IMR-90 (cell line): Measurements from ENCODE around the gene CIC.
"Not testable (repeated sequence)": the region's sequence is repeated elsewhere in the genome, so short reads cannot be mapped to it uniquely, and the experiment has no call there.

ENCODE experiments used
- BHLHE40 ChIP-seq: fragments of 150-350 bp; IDR thresholded peaks from 2 replicates; pipeline ENCODE4 v1.6.1; 2016; ENCODE audit warnings: mild to moderate bottlenecking, low read depth, low read length
- CEBPB ChIP-seq: IDR thresholded peaks from 2 replicates; pipeline ENCODE4 v1.6.1; 2012; ENCODE audit warnings: low read depth, low read length, improper control_type of control experiment
- CHD1 ChIP-seq: IDR thresholded peaks from 2 replicates; pipeline ENCODE4 v1.6.1; 2012; ENCODE audit warnings: low read depth, low read length, improper control_type of control experiment
- MAFK ChIP-seq: IDR thresholded peaks from 2 replicates; pipeline ENCODE4 v1.6.1; 2012; ENCODE audit warnings: low read depth, low read length, improper control_type of control experiment
- MXI1 ChIP-seq: IDR thresholded peaks from 2 replicates; pipeline ENCODE4 v1.6.1; 2012; ENCODE audit warnings: low read depth, mild to moderate bottlenecking, low read length, moderate library complexity, borderline replicate concordance
- NFE2L2 ChIP-seq: fragments of 150-350 bp; IDR thresholded peaks from 2 replicates; pipeline ENCODE4 v1.6.1; 2016; ENCODE audit warnings: low read depth, mild to moderate bottlenecking, low read length
- POLR2A ChIP-seq: IDR thresholded peaks from 2 replicates; pipeline ENCODE4 v1.6.1; 2012; ENCODE audit warnings: mild to moderate bottlenecking, low read depth, low read length
- RAD21 ChIP-seq: IDR thresholded peaks from 2 replicates; pipeline ENCODE4 v1.6.1; 2012; ENCODE audit warnings: low read length, improper control_type of control experiment
- RCOR1 ChIP-seq: IDR thresholded peaks from 2 replicates; pipeline ENCODE4 v1.6.1; 2012; ENCODE audit warnings: mild to moderate bottlenecking, low read length, improper control_type of control experiment; ENCODE audit not compliant: insufficient replicate concordance
- RFX5 ChIP-seq: IDR thresholded peaks from 2 replicates; pipeline ENCODE4 v1.8.0; 2012; ENCODE audit warnings: low read depth, mild to moderate bottlenecking, low read length, moderate library complexity
- TF ChIP-seq, protein P1 (sequence below): conservative IDR thresholded peaks from 2 replicates; pipeline ENCODE4 v1.5.1; 2012; ENCODE audit warnings: mild to moderate bottlenecking, low read depth, low read length, improper control_type of control experiment
- TF ChIP-seq, protein P2 (sequence below): fragments of 150-350 bp; IDR thresholded peaks from 2 replicates; pipeline ENCODE4 v1.6.1; 2016; ENCODE audit warnings: low read depth, mild to moderate bottlenecking, low read length, moderate library complexity, borderline replicate concordance
- TF ChIP-seq, protein P3 (sequence below): fragments of 150-350 bp; IDR thresholded peaks from 2 replicates; pipeline ENCODE4 v1.6.1; 2017; ENCODE audit warnings: mild to moderate bottlenecking, antibody characterized with exemption, low read length, low read depth

DNA sequence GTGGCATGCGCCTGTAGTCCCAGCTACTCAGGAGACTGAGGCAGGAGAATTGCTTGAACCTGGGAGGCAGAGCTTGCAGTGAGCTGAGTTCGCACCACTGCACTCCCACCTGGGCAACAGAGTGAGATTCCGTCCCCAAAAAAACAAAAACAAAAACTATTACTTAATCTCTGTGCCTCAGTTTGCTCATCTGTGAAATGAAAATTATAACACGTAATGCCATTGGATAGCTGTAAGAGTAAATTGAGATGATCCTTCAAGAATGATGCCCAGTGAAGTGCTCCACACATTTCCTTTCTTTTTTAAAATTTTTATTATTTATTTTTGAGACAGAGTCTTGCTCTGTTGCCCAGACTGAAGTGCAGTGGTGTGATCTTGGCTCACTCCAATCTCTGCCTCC is 70.9 kb downstream of the CIC start:
- TF ChIP-seq, protein P1, sequence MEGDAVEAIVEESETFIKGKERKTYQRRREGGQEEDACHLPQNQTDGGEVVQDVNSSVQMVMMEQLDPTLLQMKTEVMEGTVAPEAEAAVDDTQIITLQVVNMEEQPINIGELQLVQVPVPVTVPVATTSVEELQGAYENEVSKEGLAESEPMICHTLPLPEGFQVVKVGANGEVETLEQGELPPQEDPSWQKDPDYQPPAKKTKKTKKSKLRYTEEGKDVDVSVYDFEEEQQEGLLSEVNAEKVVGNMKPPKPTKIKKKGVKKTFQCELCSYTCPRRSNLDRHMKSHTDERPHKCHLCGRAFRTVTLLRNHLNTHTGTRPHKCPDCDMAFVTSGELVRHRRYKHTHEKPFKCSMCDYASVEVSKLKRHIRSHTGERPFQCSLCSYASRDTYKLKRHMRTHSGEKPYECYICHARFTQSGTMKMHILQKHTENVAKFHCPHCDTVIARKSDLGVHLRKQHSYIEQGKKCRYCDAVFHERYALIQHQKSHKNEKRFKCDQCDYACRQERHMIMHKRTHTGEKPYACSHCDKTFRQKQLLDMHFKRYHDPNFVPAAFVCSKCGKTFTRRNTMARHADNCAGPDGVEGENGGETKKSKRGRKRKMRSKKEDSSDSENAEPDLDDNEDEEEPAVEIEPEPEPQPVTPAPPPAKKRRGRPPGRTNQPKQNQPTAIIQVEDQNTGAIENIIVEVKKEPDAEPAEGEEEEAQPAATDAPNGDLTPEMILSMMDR: not testable (repeated sequence)
- not testable (repeated sequence) for TF ChIP-seq POLR2A, MXI1, RAD21, CHD1, BHLHE40, CEBPB, MAFK, NFE2L2, RFX5, RCOR1
- TF ChIP-seq, protein P2, sequence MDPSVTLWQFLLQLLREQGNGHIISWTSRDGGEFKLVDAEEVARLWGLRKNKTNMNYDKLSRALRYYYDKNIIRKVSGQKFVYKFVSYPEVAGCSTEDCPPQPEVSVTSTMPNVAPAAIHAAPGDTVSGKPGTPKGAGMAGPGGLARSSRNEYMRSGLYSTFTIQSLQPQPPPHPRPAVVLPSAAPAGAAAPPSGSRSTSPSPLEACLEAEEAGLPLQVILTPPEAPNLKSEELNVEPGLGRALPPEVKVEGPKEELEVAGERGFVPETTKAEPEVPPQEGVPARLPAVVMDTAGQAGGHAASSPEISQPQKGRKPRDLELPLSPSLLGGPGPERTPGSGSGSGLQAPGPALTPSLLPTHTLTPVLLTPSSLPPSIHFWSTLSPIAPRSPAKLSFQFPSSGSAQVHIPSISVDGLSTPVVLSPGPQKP: not testable (repeated sequence)
- TF ChIP-seq, protein P3, sequence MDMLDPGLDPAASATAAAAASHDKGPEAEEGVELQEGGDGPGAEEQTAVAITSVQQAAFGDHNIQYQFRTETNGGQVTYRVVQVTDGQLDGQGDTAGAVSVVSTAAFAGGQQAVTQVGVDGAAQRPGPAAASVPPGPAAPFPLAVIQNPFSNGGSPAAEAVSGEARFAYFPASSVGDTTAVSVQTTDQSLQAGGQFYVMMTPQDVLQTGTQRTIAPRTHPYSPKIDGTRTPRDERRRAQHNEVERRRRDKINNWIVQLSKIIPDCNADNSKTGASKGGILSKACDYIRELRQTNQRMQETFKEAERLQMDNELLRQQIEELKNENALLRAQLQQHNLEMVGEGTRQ: not testable (repeated sequence)
